GM12873 (cell line): Measurements from ENCODE around the gene PRLHR.

Experiments
- CTCF ChIP-seq: IDR thresholded peaks from 2 replicates; pipeline ENCODE4 v1.5.1; 2012; ENCODE audit warnings: low read depth, mild to moderate bottlenecking, moderate library complexity, low read length, control low read depth; ENCODE audit not compliant: insufficient read depth; ENCODE audit errors: missing control alignments

PRLHR gene

DNA sequence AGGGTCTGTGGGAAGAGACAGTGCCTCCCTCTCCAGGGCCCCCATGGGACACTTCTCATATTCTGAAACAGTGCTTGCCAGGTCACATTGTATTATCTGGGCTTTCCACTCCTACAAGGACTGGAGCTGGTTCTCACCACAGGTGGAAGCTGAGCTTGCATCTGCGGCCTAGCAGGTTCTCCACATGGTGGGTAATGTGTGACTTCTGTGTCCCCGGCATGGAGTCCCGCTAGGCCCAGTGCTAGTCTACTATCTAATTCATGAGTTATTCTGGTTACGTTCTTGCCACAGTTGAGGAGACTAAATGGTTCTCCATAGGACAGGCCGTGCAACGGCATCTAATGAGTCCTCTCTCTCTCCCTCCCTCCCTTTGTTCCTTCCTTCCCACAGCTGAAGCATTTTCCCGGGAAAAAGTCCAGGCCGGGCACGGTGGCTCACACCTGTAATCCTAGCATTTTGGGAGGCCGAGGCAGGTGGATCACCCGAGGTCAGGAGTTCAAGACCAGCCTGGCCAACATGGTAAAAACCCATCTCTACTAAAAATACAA lies 27.7 kb downstream of the PRLHR start:
- TF ChIP-seq CTCF, result no peak

DNA sequence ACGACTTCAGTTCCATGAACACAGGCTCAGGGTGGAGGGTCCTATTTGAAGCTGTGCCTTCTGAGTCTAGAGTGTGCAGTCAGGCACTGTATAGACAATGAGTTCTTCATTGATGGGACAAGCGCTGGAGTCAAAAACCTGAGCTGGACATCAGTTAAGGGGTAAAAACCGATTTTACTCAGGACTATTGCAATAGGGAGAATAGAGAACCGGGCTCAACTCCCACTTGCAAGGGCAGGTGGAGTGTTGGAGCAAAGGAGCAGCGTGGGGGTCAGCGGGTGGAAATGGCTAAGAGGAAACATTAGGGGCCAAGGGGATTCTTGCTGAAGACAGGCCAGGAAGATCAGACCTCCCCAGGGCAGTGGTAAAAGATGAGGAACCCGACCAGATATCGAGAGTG lies 28.5 kb downstream of the PRLHR start:
- TF ChIP-seq CTCF, result no peak

- no peak for TF ChIP-seq CTCF
Measured at GRCh38 chr10:118565301-118566075, 30.0 kb downstream of the PRLHR start.

DNA sequence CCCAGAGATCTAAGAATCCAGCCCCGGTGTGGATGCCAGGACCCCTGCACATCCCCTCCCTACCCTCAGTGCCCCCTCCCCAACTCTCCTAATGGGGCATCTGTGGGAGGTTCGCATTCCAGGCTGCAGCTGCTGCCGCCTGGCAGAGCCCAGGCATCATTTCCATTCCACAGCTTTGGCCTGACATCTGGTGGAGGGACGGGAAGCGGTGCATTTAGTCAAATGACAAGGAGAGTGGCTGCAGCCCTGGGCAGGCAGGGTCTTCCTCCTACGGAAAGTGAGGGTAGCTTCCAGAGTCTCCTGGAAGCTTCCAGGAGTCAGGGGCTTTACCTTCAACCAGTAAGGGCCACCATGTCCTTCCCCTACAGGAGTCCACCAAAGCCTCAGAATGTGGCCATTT lies 30.8 kb downstream of the PRLHR start:
- TF ChIP-seq CTCF, result no peak

DNA sequence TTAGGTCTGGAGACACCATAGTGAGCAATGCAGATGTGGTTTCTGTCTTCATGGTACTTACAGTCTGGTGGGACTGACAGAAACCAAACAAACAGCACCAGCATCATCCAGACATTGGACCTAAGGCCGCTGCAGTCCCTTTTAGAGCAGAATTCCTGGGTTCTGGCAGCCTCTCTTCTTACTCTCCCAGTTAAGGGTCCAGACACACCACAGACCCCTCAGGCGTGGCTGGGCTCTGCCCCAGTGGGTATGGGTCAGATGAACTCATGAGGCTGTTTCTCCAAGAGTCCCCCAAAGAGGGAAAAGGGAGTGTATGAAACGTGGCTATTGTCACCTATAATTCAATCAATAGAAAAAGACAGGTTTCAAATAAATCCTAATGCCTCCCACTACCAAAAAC lies 31.3 kb downstream of the PRLHR start:
- TF ChIP-seq CTCF, result no peak

DNA sequence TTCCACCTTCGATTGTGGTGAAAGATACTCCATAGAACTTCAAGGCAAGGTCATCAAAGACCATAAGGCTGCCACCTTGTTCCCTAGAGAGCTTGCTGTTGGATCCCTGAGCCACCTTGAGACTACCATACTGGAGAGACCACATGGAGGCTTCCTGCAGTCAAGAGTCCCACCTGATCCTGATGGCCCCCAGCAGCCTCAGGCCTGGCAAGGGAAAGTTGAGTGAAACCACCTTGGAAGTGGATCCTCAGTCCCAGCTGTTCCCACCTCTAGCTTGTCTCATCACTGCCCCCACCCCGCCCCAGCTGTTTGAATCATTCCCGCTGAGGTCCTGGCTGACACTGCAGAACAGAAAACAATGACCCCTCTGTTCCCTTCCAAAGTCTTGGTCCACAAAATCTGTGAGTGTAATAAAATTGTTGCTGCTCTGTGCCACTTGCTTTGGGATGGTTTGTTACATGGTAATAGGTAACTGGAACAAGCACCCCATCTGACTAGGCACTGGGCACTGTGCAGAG lies 32.0 kb downstream of the PRLHR start:
- no peak for TF ChIP-seq CTCF

GRCh38 chr10:118562851-118563250 lies 32.6 kb downstream of the PRLHR start:
- TF ChIP-seq CTCF, result no peak
